CD4-positive, alpha-beta T cell treated with Interleukin-10 for 1 hour (primary cell): Measurements from ENCODE around the gene ABRAXAS1.

ENCODE experiments used
- DNase-seq: peaks from one replicate; pipeline ENCODE4 v3.0.0-alpha.2; 2020

ABRAXAS1 gene

DNA sequence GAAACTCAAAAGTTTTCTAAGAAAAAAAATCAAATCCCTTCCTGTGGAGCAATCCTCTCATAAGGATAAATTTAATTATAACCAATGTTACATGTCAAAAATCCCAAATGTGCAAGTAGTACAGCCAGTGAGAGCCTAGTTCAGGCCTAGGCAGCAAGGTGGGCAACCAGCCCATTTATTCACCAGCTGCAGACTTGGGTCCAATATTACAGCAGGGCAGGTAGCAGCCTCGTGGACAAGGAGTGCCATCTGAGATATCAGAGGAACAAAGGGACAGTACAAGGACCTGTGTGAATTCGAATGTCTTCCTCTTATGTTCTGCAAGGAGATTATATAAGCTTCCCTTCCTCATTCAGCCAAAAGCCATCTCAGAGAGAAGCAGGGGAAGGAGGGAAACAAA, 35.9 kb downstream of the ABRAXAS1 start:
- no peak for DNase-seq

DNA sequence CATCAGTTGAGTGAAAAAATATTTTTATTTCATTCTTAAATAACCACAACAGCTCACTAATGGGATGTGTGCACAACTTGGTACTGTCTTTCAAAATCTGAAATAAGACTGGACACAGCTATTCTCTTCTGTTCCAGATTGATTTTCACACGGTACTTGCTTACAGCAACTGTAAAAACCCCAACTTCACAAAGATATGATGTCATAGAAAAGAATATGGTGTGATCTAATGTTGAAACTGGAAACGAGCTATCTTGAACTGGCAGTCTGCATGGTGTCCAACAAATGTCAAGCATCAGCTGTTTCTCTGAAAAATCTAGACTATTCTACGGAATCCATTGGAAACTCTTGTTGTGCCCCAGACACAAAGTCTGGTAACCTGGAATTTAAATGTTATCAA, 44.0 kb downstream of the ABRAXAS1 start:
- no peak for DNase-seq

DNA sequence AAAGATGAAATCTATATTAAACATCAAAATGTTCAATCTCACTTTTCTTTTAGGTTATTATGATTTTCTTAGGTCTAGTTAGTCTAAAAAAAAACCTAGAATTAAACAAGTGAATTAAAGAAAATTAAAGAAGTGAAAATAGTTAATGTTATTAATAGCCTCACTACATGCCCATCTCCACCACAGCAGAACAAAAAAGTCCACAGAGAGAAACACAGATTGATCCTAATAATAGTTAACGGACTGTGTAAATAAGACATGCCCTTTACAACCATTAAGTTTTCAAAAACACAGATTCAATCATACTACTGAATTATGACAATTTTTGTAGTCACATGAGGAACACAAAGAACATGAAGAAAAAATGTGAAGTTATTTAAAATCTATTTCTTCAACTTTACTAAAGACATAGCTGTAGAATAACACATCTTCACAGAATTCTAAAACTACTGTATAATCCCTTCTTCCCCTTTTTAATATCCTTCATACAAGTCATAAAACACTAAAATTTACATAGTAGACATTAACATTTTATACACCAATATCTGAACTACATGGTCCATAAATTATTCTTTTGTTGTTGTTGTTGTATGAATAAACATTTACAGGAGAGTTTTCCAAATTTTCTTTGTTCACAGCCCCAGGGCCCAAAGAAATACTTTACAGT, 44.6 kb downstream of the ABRAXAS1 start:
- DNase-seq = no peak

DNA sequence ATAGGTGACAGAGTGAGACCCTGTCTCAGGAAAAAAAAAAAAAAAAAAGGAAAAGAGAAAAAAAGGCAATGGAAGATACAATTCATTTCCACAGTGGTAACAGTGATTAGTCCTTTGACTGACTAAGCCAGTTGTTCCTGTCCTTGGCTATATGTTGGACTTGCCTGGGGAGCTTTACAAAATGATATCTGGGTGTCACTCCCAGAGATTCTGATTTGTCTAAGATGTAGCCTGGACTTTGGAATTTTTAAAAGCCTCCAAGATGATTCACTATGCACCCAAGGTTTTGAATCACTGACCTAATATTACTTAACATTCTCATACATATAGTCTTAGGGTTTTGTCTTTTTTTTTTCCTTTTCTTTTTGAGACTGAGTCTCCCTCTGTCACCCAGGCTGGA, 46.2 kb downstream of the ABRAXAS1 start:
- DNase-seq = no peak

DNA sequence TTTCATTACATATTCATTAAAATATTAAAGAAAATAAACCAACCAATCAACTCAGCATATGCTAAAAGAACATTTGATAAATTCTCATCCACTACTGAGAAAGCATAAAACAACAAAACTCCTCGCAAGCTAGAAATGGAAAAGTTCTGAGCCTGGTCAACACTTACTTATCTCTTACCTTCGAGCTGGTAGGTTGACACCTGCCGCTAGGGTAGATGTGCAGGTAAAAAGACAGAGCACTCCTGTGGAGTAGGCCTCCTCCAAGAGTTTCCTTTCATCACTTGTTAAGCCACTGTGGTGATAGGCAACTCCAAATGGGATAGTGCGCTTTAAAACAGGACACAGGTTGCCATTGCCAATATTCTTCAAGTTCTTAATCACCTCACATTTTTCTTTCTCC, 48.2 kb downstream of the ABRAXAS1 start:
- DNase-seq = no peak

DNA sequence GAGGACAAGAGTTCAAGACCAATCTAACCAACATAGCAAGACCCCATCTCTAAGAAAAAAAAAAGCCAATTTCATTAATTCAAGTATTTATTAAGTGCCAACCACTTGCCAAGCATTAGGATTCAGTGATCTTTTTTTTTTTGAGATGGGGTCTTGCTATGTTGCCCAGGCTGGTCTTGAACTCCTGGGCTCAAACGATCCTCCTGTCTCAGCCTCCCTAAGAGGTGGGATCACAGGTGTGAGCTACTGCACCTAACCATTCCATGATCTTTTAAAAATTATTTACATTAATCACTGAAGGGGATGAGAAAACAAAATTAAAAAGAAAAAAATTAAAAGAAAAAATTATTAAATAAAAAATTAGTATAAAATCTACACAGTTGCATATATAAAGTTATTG, 53.7 kb downstream of the ABRAXAS1 start:
- no peak for DNase-seq

DNA sequence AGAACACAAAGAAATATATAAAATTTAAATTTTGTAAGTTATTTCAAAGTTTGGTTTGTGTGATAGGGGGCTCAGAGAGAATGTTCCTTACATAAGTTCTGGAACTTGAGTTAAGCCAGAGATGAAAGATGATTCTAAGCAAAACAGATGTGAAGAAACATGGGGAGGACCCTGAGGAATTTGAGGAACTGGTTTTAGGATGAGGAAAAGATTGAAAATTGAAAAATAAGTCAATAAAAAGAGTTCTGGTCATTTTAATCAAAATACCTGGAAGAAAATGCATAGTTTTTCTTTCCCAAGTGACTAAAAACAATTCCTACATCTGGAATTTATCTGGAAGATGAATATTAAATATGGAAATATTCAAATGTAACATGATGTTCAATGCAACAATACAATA, 66.7 kb downstream of the ABRAXAS1 start:
- no peak for DNase-seq

DNA sequence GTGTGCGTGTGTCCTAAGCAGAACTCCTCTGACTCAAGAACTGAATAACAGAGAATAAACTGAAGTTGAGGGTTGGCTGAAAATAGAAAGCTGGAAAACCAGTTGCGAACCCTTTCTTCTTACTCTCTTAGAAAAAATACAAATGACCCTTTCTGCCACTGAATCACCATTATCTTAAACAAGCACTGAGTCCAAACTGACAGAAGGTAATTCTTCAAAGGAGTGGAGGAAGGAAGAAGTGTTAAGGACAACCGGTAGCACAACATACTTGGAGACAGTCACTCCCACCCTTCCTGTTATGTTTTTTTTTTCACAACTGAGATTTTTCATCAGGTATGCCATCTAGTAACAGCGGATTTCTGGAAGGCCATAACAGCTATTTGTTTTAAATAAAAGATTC, 67.3 kb downstream of the ABRAXAS1 start:
- no peak for DNase-seq

DNA sequence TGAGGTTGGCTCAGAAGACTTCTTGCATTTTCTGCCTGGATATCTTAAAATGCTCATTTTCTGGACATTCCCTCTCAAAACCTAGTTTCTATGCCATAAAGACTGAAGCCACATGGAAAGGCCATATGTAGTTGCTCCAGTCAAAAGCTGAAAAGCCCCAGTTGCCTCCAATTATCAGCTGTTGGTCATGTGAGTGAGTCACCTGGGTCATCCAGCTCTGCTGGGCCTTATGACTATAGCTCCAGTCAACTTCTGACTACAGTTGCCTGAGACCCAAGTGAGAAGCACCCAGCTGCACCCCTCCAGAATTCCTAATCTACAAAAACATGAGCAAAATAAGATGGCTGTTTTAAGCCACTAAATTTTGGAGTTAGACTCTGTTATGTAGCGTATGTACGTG, 71.2 kb downstream of the ABRAXAS1 start:
- DNase-seq = no peak
